Sigmoid colon (tissue), 7 donors: Measurements from ENCODE around the gene KDM3B. TPM values are rescaled to one million over a fixed set of nuclear protein-coding genes. Genes with fewer than 3 reads are reported as not detected.

ENCODE experiments used
- DNase-seq: peaks from one replicate; pipeline ENCODE4 v3.0.0-alpha.2; 2019
- H3K27ac ChIP-seq, 4 donors: fragments of 200-600 bp; sonication (generic); one replicate each; pipeline ENCODE4 v1.5.1; 2016 to 2019; ENCODE audit warnings: mild to moderate bottlenecking in 1 of 4
- H3K27me3 ChIP-seq, 3 donors: fragments of 200-600 bp; sonication (generic); one replicate each; pipeline ENCODE4 v1.5.1; 2019; ENCODE audit warnings: mild to moderate bottlenecking in 1 of 3
- H3K36me3 ChIP-seq, 4 donors: fragments of 200-600 bp; sonication (generic); one replicate each; pipeline ENCODE4 v1.5.1; 2016 to 2019
- H3K4me1 ChIP-seq, 4 donors: fragments of 200-600 bp; sonication (generic); one replicate each; pipeline ENCODE4 v1.5.1; 2017 to 2019
- H3K4me3 ChIP-seq, 4 donors: fragments of 200-600 bp; sonication (generic); one replicate each; pipeline ENCODE4 v1.5.1; 2017 to 2019; ENCODE audit warnings: mild to moderate bottlenecking in 2 of 4, moderate library complexity in 1 of 4
- H3K9me3 ChIP-seq, 4 donors: fragments of 200-600 bp in 3 of 4; sonication (generic) in 3 of 4; one replicate each; pipeline versions ENCODE4 v1.5.1 to v1.6.1; 2013 to 2019
- CTCF ChIP-seq, 4 experiments: fragments of 450-650 bp in 3 of 4; fragments of 200-600 bp in 1 of 4; IDR thresholded peaks; one replicate each; pipeline ENCODE4 v1.5.1; 2016 to 2019; ENCODE audit warnings: antibody characterized with exemption in 4 of 4, mild to moderate bottlenecking in 3 of 4, moderate library complexity in 2 of 4
- EP300 ChIP-seq, 4 donors: sonication (generic); formaldehyde crosslinking; IDR thresholded peaks; one replicate each; pipeline ENCODE4 v1.6.1; 2017; ENCODE audit warnings: antibody characterized with exemption in 4 of 4
- POLR2A ChIP-seq, 2 donors: fragments of 450-650 bp; IDR thresholded peaks; one replicate each; pipeline ENCODE4 v1.6.1; 2016; ENCODE audit warnings: antibody characterized with exemption in 2 of 2, mild to moderate bottlenecking in 2 of 2, moderate library complexity in 2 of 2
- POLR2AphosphoS5 ChIP-seq, 4 donors: sonication (generic); formaldehyde crosslinking; IDR thresholded peaks; one replicate each; pipeline ENCODE4 v1.6.1; 2017; ENCODE audit warnings: antibody characterized with exemption in 4 of 4
- WGBS, 2 donors: extraction: QIAGEN DNeasy Blood & Tissue Kit; methylation state at CpG; one replicate each; pipeline ENCODE4 v1.1.7; 2013; 5-methylcytosine and 5-hydroxymethylcytosine counted together
- intact Hi-C: fragments of 100-400 bp; cut with DNase I; formaldehyde crosslinking; loops from one replicate; pipeline ENCODE4 v1.15.1; 2023
- polyA plus RNA-seq, 3 donors: library from polyadenylated mRNA; stranded (reverse); fragments of 200-250 nt; gene quantifications; one replicate each; pipeline ENCODE4 v1.2.3, GENCODE V29; 2013
- total RNA-seq, 4 donors: library from RNA; depleted of rRNA; stranded (reverse); fragments of >200 nt; gene quantifications; one replicate each; pipeline ENCODE4 v1.1.0, GENCODE V29; 2016
- donor health status: healthy with polysubstance abuse.
- donor health status: Bipolar disorder and iron deficiency.
- donor health status: healthy.

Gene KDM3B
- total and polyA plus RNA-seq, 7 donors: 16.2 to 69.6 (median 54.8) TPM

- H3K4me1 ChIP-seq: peaks cover 0 to 33% (median 26%) of the 10 kb centered on the region in 4 donors
- H3K9me3 ChIP-seq: no peaks in the 10 kb centered on the region
- intact Hi-C loops: loop anchor here (1.0 to 10.0 kb wide), 4 partner anchors 14 to 417 kb away; partner anchors contain the start of genes CDC23, CTNNA1, FAM13B and KDM3B
- peak; percentile 96 for DNase-seq
- peaks cover 0 to 18% (median 7%) of the 10 kb centered on the region in 4 donors for H3K36me3 ChIP-seq
- peak within 1 kb of the TSS; percentile 78 to 96 (median 88) for H3K4me3 ChIP-seq
- peak within 1 kb of the TSS; percentile 93 to 96 (median 95) for H3K27ac ChIP-seq
- 1% methylated on average over 56 of the region's 56 CpGs for WGBS, 2 donors
- no peaks in the 10 kb centered on the region for H3K27me3 ChIP-seq
- TF ChIP-seq POLR2AphosphoS5 (IDR thresholded peaks at IDR 0.05) (peak; percentile 97 to 99 (median 98)), POLR2A (IDR thresholded peaks at IDR 0.05) (peak; percentile 89 to 94), CTCF (IDR thresholded peaks at IDR 0.05) (no peak), EP300 (IDR thresholded peaks at IDR 0.05) (peak in 1 of 4 donors; percentile 3)
Measured at GRCh38 chr5:138337685-138338410, 14.6 kb upstream of the KDM3B start, which contains the start of gene FAM53C. TSS of gene FAM53C (plus strand) at chr5:138338266. CDS start at chr5:138341336, 3,070 bp downstream.

DNA sequence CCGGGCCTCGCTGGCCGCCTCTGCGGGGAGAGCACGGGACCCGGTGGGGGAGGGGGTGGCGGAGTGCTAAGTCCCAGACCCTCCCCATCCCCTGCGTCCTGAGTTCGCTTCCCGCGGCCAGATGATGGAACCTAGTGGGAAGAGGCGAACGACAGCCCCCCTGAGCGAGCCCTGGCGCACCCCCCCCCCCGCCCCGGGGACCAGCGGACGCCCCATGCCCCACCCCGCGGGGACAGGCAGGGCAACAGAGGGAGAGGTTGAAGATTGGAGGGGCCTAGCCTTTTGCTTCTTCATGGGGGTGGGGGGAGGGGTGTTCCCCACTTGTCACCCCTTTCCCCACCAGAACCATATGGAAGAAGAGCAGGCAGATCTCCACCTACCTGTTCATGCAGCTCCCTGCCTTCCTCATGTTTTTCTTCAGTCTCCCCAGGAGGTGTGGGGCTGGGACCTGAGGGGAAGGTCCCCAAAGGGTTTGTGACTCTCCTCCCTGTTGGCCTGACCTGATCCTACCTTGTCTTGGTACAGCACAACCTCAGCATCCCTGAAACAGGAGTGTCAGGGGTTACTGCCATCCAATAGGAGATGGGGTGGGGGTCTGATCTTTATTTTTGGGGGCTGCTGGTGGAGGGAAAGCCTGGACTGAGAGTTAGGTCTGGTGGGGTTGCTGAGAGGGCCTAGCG, 13.9 kb upstream of the KDM3B start:
- 1 to 2% methylated on average over 22 of the region's 22 CpGs for WGBS, 2 donors
- Histone ChIP-seq H3K4me1 (peaks cover 0 to 33% (median 26%) of the 10 kb centered on the region in 4 donors), H3K9me3 (no peaks in the 10 kb centered on the region), H3K4me3 (peak overlapping the region; percentile 78 to 96 (median 88)), H3K27ac (peak overlapping the region; percentile 93 to 96 (median 95)), H3K36me3 (peaks cover 0 to 25% (median 11%) of the 10 kb centered on the region in 4 donors), H3K27me3 (no peaks in the 10 kb centered on the region)
- DNase-seq: no peak
- TF ChIP-seq CTCF (IDR thresholded peaks at IDR 0.05) (no peak), POLR2A (IDR thresholded peaks at IDR 0.05) (peak in 1 of 2 donors; percentile 8), EP300 (IDR thresholded peaks at IDR 0.05) (peak in 1 of 4 donors; percentile 8)
- intact Hi-C loops: loop anchor here (1.0 to 10.0 kb wide), 4 partner anchors 14 to 416 kb away; partner anchors contain the start of genes CDC23, CTNNA1, FAM13B and KDM3B

DNA sequence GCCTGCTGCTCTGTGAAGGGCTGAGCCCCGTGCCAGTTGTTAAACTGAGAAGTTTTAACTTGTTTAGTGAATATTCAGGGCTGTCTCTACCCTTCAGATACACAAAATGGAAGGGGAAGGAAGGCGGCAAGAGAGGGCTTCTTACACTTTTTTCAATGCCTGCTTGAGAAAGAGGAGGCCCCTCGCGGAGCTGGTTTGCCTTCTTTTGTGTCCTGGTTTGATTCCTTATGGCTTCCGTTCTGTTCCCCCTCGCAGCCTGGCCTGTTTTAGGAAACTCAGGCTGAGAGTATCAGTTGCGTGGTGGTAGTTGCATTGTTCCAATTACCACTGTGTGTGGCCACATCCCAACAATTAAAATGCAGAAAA, 13.4 kb upstream of the KDM3B start:
- Histone ChIP-seq H3K27ac (peak overlapping the region; percentile 93 to 96 (median 95)), H3K27me3 (no peaks in the 10 kb centered on the region), H3K36me3 (peaks cover 0 to 31% (median 15%) of the 10 kb centered on the region in 4 donors), H3K9me3 (no peaks in the 10 kb centered on the region), H3K4me1 (peaks cover 0 to 33% (median 26%) of the 10 kb centered on the region in 4 donors), H3K4me3 (peak overlapping the region; percentile 78 to 96 (median 88))
- intact Hi-C loops: loop anchor here (5.0 to 10.0 kb wide), 3 partner anchors 127 to 416 kb away; partner anchors contain the start of genes CDC23, CTNNA1 and FAM13B
- 14 to 34% methylated on average over 7 of the region's 7 CpGs for WGBS, 2 donors
- no peak for DNase-seq
- TF ChIP-seq POLR2A (IDR thresholded peaks at IDR 0.05) (no peak), EP300 (IDR thresholded peaks at IDR 0.05) (no peak), CTCF (IDR thresholded peaks at IDR 0.05) (no peak), POLR2AphosphoS5 (IDR thresholded peaks at IDR 0.05) (no peak)

- intact Hi-C loops: loop anchor here (5.0 to 10.0 kb wide), 3 partner anchors 127 to 415 kb away; partner anchors contain the start of genes CDC23, CTNNA1 and FAM13B
- Histone ChIP-seq H3K36me3 (peaks cover 0 to 34% (median 17%) of the 10 kb centered on the region in 4 donors), H3K27me3 (no peaks in the 10 kb centered on the region), H3K27ac (peak overlapping the region; percentile 93 to 96 (median 95)), H3K9me3 (no peaks in the 10 kb centered on the region), H3K4me3 (peak overlapping the region; percentile 78 to 96 (median 88)), H3K4me1 (peaks cover 0 to 33% (median 26%) of the 10 kb centered on the region in 4 donors)
- DNase-seq: no peak
- 45 to 83% methylated on average over 2 of the region's 2 CpGs for WGBS, 2 donors
- TF ChIP-seq POLR2AphosphoS5 (IDR thresholded peaks at IDR 0.05) (no peak), POLR2A (IDR thresholded peaks at IDR 0.05) (no peak), CTCF (IDR thresholded peaks at IDR 0.05) (no peak), EP300 (IDR thresholded peaks at IDR 0.05) (no peak)
Measured at GRCh38 chr5:138339464-138339863, 13.0 kb upstream of the KDM3B start.
